Measurements from ENCODE around the gene BMP2K. TPM values are rescaled to one million over a fixed set of nuclear protein-coding genes. Genes with fewer than 3 reads are reported as not detected.

Gene BMP2K
- total RNA-seq (10 to 100 TPM in 4 of 5 donors, 1 to 10 TPM in 1; 7.6 to 68.7 (median 29.1) TPM), polyA plus RNA-seq (1 to 10 TPM; 4.7 to 5.3 (median 4.9) TPM)
- long read RNA-seq, donor 1: 0 reads
- long read RNA-seq, donor 2, partial matches to known transcripts: 0 of 1 reads
- long read RNA-seq, donor 2, other reads (novel, unspliced or antisense): 0 of 1 reads
- long read RNA-seq, donor 3, partial matches to known transcripts: 0 of 1 reads
- long read RNA-seq, donor 3, other reads (novel, unspliced or antisense): 0 of 1 reads
- long read RNA-seq, donor 4: 0 reads
- long read RNA-seq, donor 5, partial matches to known transcripts: 0 of 1 reads
- long read RNA-seq, donor 5, other reads (novel, unspliced or antisense): 0 of 1 reads
- long read RNA-seq, donor 6: 0 reads
- long read RNA-seq, donor 7, partial matches to known transcripts: 0 of 1 reads
- long read RNA-seq, donor 7, other reads (novel, unspliced or antisense): 0 of 1 reads
- long read RNA-seq, donor 8, partial matches to known transcripts: 0 of 1 reads
- long read RNA-seq, donor 8, other reads (novel, unspliced or antisense): 0 of 1 reads
- long read RNA-seq, donor 9, partial matches to known transcripts: 0 of 1 reads
- long read RNA-seq, donor 9, other reads (novel, unspliced or antisense): 0 of 1 reads
- long read RNA-seq, donor 10: 0 reads

GRCh38 chr4:78776079-78776728 is at the start of gene BMP2K:
Gene BMP2K (plus strand): TSS chr4:78776350. CDS start chr4:78776544, 194 bp downstream.
- Histone ChIP-seq H3K36me3 (no peaks in the 10 kb centered on the region), H3K4me1 (peaks cover 12 to 42% (median 27%) of the 10 kb centered on the region in 4 donors), H3K9me3 (no peaks in the 10 kb centered on the region), H3K4me3 (peak within 1 kb of the TSS; percentile 68 to 94 (median 85)), H3K27ac (peak within 1 kb of the TSS; percentile 92 to 100 (median 99)), H3K27me3 (no peaks in the 10 kb centered on the region)
- TF ChIP-seq EP300 (IDR thresholded peaks at IDR 0.05) (no peak), CTCF (IDR thresholded peaks at IDR 0.05) (peak in 1 of 7 experiments; percentile 25), POLR2AphosphoS5 (IDR thresholded peaks at IDR 0.05) (peak in 2 of 3 donors; percentile 85 to 88), POLR2A (IDR thresholded peaks at IDR 0.05) (no peak)
- DNase-seq: peak; percentile 83 to 94
- WGBS, 5 donors: 0 to 1% (median 0%) methylated on average over 15 to 95 of the region's 95 CpGs
- intact Hi-C loops (cut with DNase I; ENCODE audit: low total_unique reads): no loop called here

DNA sequence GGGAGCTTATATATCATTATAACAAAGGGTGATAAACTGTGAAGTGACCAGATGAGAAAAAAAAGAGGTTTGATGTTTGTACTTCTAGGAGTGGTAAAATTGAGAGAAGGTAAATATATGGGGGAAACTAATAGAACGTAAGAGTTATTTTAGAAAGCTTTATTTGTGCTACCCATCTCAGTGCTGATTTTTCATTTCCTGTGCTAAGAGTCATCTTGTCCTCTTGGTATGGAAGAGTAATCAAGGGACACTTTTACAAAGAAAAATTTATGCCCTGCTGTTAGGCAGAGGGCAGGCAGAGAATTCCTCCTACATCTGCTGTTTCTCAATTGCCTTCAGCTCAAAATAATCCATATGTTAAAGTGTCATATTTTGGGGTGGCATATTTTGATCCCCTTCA is 49.6 kb upstream of the BMP2K start:
- Histone ChIP-seq H3K4me3 (no peak overlapping the region), H3K36me3 (no peaks in the 10 kb centered on the region), H3K9me3 (no peaks in the 10 kb centered on the region), H3K4me1 (no peaks in the 10 kb centered on the region), H3K27ac (no peak overlapping the region), H3K27me3 (no peaks in the 10 kb centered on the region)
- intact Hi-C loops (cut with DNase I; ENCODE audit: low total_unique reads): no loop called here
- DNase-seq: no peak
- WGBS, 5 donors: 67 to 91% (median 81%) methylated on average over 1 of the region's 1 CpG
- no peak for TF ChIP-seq CTCF (IDR thresholded peaks at IDR 0.05)
- no peak for TF ChIP-seq POLR2A (IDR thresholded peaks at IDR 0.05)
- no peak for TF ChIP-seq POLR2AphosphoS5 (IDR thresholded peaks at IDR 0.05)
- TF ChIP-seq EP300 (IDR thresholded peaks at IDR 0.05): no peak

DNA sequence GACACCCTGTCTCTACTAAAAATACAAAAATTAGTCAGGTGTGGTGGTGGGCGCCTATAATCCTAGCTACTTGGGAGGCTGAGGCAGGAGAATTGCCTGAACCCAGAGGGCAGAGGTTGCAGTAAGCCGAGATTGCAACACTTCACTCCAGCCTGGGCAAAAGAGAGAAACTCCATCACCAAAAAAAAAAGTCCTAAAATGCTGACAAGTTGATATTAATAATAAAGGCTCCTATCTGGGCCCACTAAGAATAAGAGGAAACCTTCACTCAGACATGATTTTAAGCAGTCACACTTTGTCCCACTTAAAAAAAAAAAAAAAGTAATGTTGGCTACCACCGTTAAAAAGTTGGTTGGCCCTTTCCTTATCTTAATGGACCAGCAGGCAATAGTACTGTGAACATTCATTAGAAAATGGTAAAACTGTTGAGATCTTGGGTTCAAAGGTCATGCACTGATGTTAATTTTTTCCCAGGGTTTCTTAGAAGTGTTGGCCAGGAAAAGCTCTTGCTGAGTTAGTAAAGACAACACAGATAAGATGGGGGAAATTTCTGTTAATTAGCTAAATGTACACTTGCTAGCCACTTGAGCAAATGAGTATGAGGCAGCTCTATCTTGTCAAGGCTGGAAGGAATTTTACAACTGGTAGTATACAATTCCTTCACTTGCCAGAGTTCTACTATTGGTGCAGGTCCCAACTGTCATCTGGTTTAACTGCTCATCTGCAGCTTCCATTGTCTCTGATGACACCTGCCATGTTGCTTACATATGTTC is 43.6 kb upstream of the BMP2K start:
- no peaks in the 10 kb centered on the region for H3K4me1 ChIP-seq
- DNase-seq: no peak

GRCh38 chr4:78734441-78735162 is 41.5 kb upstream of the BMP2K start:
- H3K36me3 ChIP-seq: no peaks in the 10 kb centered on the region
- no peaks in the 10 kb centered on the region for H3K27me3 ChIP-seq
- WGBS, 5 donors: 91 to 96% (median 92%) methylated on average over 3 of the region's 3 CpGs
- H3K4me3 ChIP-seq: no peak overlapping the region
- H3K27ac ChIP-seq: no peak overlapping the region
- intact Hi-C loops (cut with DNase I; ENCODE audit: low total_unique reads): no loop called here
- no peak for DNase-seq
- no peaks in the 10 kb centered on the region for H3K4me1 ChIP-seq
- TF ChIP-seq CTCF (IDR thresholded peaks at IDR 0.05) (no peak), EP300 (IDR thresholded peaks at IDR 0.05) (no peak), POLR2A (IDR thresholded peaks at IDR 0.05) (no peak), POLR2AphosphoS5 (IDR thresholded peaks at IDR 0.05) (no peak)
- H3K9me3 ChIP-seq: no peaks in the 10 kb centered on the region

More for the DNA sequence above, 43.6 kb upstream of the BMP2K start:
- Histone ChIP-seq H3K9me3 (no peaks in the 10 kb centered on the region), H3K4me3 (no peak overlapping the region), H3K27ac (no peak overlapping the region), H3K36me3 (no peaks in the 10 kb centered on the region), H3K27me3 (no peaks in the 10 kb centered on the region)
- intact Hi-C loops (cut with DNase I; ENCODE audit: low total_unique reads): no loop called here
- 55 to 65% (median 63%) methylated on average over 3 of the region's 3 CpGs for WGBS, 5 donors
- TF ChIP-seq POLR2AphosphoS5 (IDR thresholded peaks at IDR 0.05): no peak
- no peak for TF ChIP-seq POLR2A (IDR thresholded peaks at IDR 0.05)

All from stomach (tissue), 19 donors.